ENCODE measurements around the gene FTH1.

FTH1 gene

GRCh38 chr11:61963016-61963281, 4.5 kb downstream of the FTH1 start:
- TF ChIP-seq GATA3 (IDR thresholded peaks at IDR 0.05; ENCODE audit: low read depth, low read length) (no peak), GATA2 (IDR thresholded peaks at IDR 0.05; ENCODE audit: low read depth, low read length) (no peak)

- TF ChIP-seq GATA2 (IDR thresholded peaks at IDR 0.05; ENCODE audit: low read depth, low read length) (no peak), GATA3 (IDR thresholded peaks at IDR 0.05; ENCODE audit: low read depth, low read length) (no peak)
Observed at GRCh38 chr11:61962213-61963015, 5.0 kb downstream of the FTH1 start.

- TF ChIP-seq GATA3 (IDR thresholded peaks at IDR 0.05; ENCODE audit: low read depth, low read length) (no peak), GATA2 (IDR thresholded peaks at IDR 0.05; ENCODE audit: low read depth, low read length) (no peak)
Observed at GRCh38 chr11:61961570-61962212, 5.7 kb downstream of the FTH1 start.

GRCh38 chr11:61960532-61960931, 6.9 kb downstream of the FTH1 start:
- no peak for TF ChIP-seq GATA2 (IDR thresholded peaks at IDR 0.05; ENCODE audit: low read depth, low read length)
- TF ChIP-seq GATA3 (IDR thresholded peaks at IDR 0.05; ENCODE audit: low read depth, low read length), result no peak

DNA sequence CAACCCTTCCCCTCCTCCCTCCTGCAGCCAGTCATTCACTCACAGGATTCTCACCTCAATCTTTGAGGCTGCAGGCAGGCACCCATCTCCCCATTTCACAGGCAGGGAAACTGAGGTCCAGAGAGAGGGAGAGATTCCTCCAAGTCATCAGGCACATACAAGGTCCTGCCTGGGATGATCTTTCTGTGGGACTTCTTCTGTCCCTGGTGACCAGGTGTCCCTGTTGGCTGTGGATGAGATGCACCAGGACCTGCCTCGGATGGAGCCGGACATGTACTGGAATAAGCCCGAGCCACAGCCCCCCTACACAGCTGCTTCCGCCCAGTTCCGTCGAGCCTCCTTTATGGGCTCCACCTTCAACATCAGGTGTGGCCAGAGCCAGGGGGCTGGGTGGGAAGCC, 7.8 kb downstream of the FTH1 start:
- no peak for TF ChIP-seq GATA2 (IDR thresholded peaks at IDR 0.05; ENCODE audit: low read depth, low read length)
- no peak for TF ChIP-seq GATA3 (IDR thresholded peaks at IDR 0.05; ENCODE audit: low read depth, low read length)

DNA sequence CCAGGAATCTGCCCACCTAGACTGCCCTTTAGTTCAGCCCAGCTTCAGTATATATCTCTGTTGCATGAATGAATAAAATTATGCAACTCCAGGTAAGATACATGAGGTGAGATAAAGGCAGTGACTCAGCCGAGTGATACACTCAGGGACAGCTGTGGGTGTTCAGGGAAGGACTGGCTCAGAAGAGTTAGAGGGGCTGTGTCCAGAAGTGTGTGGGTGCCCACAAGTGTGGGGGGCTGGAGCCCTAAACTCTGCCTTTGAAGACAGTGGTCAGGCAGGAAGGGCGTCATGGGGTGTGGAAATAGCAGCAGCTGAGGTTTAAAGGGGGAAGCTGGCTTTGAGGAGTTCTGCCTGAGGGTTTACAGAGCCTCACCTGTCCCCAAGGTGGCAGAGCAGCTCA, 8.3 kb downstream of the FTH1 start:
- TF ChIP-seq GATA2 (IDR thresholded peaks at IDR 0.05; ENCODE audit: low read depth, low read length), result no peak
- TF ChIP-seq GATA3 (IDR thresholded peaks at IDR 0.05; ENCODE audit: low read depth, low read length), result no peak

DNA sequence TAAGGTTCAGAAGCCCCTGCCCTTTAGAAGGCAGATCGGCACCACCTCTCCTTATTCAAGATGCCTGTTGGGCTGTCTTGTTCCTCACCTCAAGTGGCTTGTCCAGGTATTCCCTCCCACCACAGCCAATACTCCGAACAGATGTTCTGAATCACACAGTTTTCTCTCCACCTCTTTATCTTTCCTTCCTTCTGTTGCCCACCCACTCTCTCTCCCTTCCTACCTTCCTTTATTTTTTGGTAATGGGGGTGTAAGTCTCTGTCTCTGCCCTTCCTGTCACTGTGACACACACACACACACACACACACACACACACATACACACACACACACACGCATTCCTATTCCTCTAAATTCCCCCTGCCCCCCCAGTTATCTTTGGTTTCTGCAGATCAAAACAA, 8.8 kb downstream of the FTH1 start:
- TF ChIP-seq GATA2 (IDR thresholded peaks at IDR 0.05; ENCODE audit: low read depth, low read length), result no peak
- no peak for TF ChIP-seq GATA3 (IDR thresholded peaks at IDR 0.05; ENCODE audit: low read depth, low read length)

GRCh38 chr11:61957021-61957770, 10.2 kb downstream of the FTH1 start:
- TF ChIP-seq GATA3 (IDR thresholded peaks at IDR 0.05; ENCODE audit: low read depth, low read length), result no peak
- TF ChIP-seq GATA2 (IDR thresholded peaks at IDR 0.05; ENCODE audit: low read depth, low read length), result no peak

DNA sequence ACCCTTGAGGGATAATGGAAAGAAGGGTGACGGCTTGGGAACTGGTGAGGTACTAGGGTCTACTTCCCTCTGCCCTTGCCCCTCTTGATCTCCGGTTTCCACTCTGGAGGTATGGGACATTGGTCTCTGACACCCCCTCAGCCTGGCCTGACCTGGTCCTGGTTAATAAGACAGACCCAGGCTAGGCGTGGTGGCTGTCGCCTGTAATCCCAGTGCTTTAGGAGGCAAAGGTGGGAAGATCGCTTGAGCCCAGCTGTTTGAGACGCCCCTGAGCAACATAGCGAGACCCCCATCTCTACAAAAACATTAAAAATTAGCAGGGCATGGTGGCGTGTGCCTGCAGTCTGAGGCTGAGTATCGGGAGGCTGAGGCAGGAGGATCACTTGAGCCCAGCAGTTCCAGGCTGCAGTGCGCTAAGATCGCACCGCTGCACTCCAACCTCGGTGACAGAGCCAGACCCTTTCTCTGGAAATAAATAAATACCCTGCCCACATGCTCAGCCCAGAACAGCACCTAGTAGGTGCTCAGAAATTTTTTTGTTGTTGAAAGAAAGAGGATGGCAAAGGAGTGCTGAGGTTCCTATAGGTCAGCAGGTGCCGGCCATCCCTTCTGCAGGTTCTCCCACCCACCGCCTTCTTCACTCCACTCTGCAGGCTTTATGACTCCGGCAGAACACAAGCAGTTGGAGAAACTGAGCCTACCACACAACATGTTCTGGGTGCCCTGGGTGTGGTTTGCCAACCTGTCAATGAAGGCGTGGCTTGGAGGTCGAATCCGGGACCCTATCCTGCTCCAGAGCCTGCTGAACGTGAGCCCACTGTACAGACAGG, 11.0 kb downstream of the FTH1 start:
- TF ChIP-seq GATA2 (IDR thresholded peaks at IDR 0.05; ENCODE audit: low read depth, low read length) (no peak), GATA3 (IDR thresholded peaks at IDR 0.05; ENCODE audit: low read depth, low read length) (no peak)

DNA sequence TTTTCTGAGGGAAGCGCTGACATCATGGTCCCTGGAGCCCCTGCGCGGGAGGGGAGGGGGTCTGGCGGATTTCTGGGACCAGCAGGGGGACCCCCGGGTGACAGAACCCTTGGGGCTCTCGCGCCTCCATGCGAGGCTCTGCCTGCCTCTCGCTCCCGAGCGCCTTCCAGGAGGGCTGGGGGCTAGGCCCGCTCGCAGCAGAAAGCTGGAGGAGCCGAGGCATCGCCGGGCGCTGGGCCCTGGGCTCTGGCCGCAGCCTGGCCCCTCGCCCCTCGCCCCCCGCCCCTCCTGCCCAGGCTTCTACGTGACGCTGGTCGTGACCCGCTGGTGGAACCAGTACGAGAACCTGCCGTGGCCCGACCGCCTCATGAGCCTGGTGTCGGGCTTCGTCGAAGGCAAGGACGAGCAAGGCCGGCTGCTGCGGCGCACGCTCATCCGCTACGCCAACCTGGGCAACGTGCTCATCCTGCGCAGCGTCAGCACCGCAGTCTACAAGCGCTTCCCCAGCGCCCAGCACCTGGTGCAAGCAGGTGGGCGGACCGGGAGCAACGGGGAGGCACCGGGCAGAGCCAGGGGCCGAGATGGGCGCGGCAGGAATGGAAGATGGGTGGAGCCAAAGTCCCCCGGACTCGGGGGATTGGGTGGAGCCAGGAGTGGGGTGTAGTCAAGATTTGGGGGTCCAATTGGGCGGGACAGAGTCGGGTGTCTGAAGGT, 11.9 kb downstream of the FTH1 start:
- TF ChIP-seq GATA3 (IDR thresholded peaks at IDR 0.05; ENCODE audit: low read depth, low read length) (no peak), GATA2 (IDR thresholded peaks at IDR 0.05; ENCODE audit: low read depth, low read length) (no peak)

DNA sequence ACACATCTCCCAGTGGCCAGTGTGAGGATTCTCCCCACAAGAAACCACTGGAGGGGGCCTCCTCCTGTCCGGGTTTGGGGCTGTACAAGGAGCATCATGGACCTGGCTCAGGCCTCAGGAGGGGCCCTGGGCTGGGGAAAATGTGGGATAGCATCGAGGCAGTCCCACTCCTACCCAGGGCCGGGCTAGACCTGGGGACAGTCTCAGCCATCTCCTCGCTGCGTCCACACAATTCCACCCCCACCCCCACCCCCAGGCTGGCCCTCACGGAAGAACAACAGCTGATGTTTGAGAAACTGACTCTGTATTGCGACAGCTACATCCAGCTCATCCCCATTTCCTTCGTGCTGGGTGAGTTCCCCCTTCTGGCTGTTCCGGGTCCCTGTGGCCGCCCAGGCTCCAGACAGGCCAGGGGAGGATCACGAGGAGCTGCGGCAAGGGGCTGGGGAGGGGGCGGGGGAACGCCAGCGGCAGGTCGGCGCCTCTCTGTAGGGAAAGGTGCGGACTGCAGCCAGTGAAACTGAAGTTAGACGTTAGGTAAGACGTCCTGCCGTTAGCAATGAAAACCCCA, 12.5 kb downstream of the FTH1 start:
- TF ChIP-seq GATA3 (IDR thresholded peaks at IDR 0.05; ENCODE audit: low read depth, low read length), result no peak
- TF ChIP-seq GATA2 (IDR thresholded peaks at IDR 0.05; ENCODE audit: low read depth, low read length), result no peak

- no peak for TF ChIP-seq GATA2 (IDR thresholded peaks at IDR 0.05; ENCODE audit: low read depth, low read length)
- no peak for TF ChIP-seq GATA3 (IDR thresholded peaks at IDR 0.05; ENCODE audit: low read depth, low read length)
Observed at GRCh38 chr11:61954106-61954850, 13.2 kb downstream of the FTH1 start.

Measured in SH-SY5Y (cell line).